BJ (cell line): ENCODE data around the gene AGPAT2. TPM values are rescaled to one million over a fixed set of nuclear protein-coding genes. Genes with fewer than 3 reads are reported as not detected.
A peak's percentile ranks its signal among the peaks of the same experiment; 100 is the strongest.
"Not testable (repeated sequence)": the region's sequence is repeated elsewhere in the genome, so short reads cannot be mapped to it uniquely, and the experiment has no call there.

ENCODE experiments used
- CTCF ChIA-PET: fragments of 350-600 bp; formaldehyde crosslinking; extraction: SDS; loops from one replicate; lab custom pipeline; 2021; ENCODE audit warnings: antibody characterized with exemption, inconsistent platforms; lab: Yijun Ruan, JAX
- POLR2A ChIA-PET: fragments of 300-600 bp; sonication (Branson Sonifier 250); formaldehyde crosslinking; extraction: SDS; loops from one replicate; lab custom pipeline; 2021; ENCODE audit warnings: antibody characterized with exemption; lab: Charles Lee
- DNase-seq: peaks from one replicate; pipeline ENCODE4 v3.0.0-alpha.2; 2011; ENCODE audit warnings: low read depth
- H3K27me3 ChIP-seq: 2 replicates; pipeline ENCODE4 v1.6.0; 2011; ENCODE audit warnings: low read length; ENCODE audit not compliant: control insufficient read depth, insufficient read depth
- H3K36me3 ChIP-seq: 2 replicates; pipeline ENCODE4 v1.5.1; 2011; ENCODE audit warnings: low read length; ENCODE audit not compliant: control insufficient read depth, insufficient read depth
- H3K4me3 ChIP-seq: 2 replicates; pipeline ENCODE4 v1.5.1; 2011; ENCODE audit warnings: low read depth, mild to moderate bottlenecking, control low read depth, low read length
- CTCF ChIP-seq: IDR thresholded peaks from 2 replicates; pipeline ENCODE4 v1.5.1; 2011; ENCODE audit warnings: low read depth, mild to moderate bottlenecking, control low read depth, inconsistent platforms, low read length, moderate library complexity; ENCODE audit not compliant: insufficient read depth
- polyA plus RNA-seq: library from polyadenylated mRNA; depleted of rRNA; stranded (reverse); fragments of >200 nt; gene quantifications from 2 replicates; pipeline ENCODE4 v1.2.3, GENCODE V29; 2011

AGPAT2 gene
- polyA plus RNA-seq, 1 experiment = 68.3 TPM

- peaks cover 26% of the 10 kb centered on the region for H3K27me3 ChIP-seq
- H3K36me3 ChIP-seq = no peaks in the 10 kb centered on the region
- CTCF ChIA-PET = interaction anchor here (1.1 to 3.1 kb wide), 9 partner anchors 9 to 155 kb away, joined by 3 to 12 read pairs (median 6); no protein-coding TSS in a partner anchor
- no peak for DNase-seq
- no peak for TF ChIP-seq CTCF
- POLR2A ChIA-PET = no interaction called here
- H3K4me3 ChIP-seq = no peak overlapping the region
Observed at GRCh38 chr9:136640171-136641111, 46.8 kb downstream of the AGPAT2 start.

GRCh38 chr9:136634904-136635303 is 52.4 kb downstream of the AGPAT2 start:
- Histone ChIP-seq H3K36me3 (no peaks in the 10 kb centered on the region), H3K27me3 (peaks cover 2% of the 10 kb centered on the region; the same call in 1 of the 2 replicates), H3K4me3 (no peak overlapping the region)
- ChIA-PET CTCF (interaction anchor here (1.1 to 6.4 kb wide), 2 partner anchors 9 to 148 kb away, joined by 5 to 89 read pairs; no protein-coding TSS in a partner anchor), POLR2A (interaction anchor here (0.6 kb wide), 1 partner anchor 77 kb away, joined by 18 read pairs; no protein-coding TSS in a partner anchor)
- no peak for TF ChIP-seq CTCF
- no peak for DNase-seq

GRCh38 chr9:136632491-136633106 is 54.7 kb downstream of the AGPAT2 start:
- CTCF ChIA-PET = interaction anchor here (1.0 to 6.4 kb wide), 5 partner anchors 15 to 146 kb away, joined by 3 to 123 read pairs (median 9); no protein-coding TSS in a partner anchor
- H3K27me3 ChIP-seq, DNase-seq, POLR2A ChIA-PET, H3K36me3 ChIP-seq, H3K4me3 ChIP-seq: not testable (repeated sequence)

- CTCF ChIA-PET = interaction anchor here (0.6 to 1.4 kb wide), 15 partner anchors 8 to 145 kb away, joined by 3 to 123 read pairs (median 4); no protein-coding TSS in a partner anchor
- POLR2A ChIA-PET, H3K36me3 ChIP-seq: not testable (repeated sequence)
Observed at GRCh38 chr9:136632072-136632471, 55.2 kb downstream of the AGPAT2 start.

GRCh38 chr9:136631038-136632000 is 55.9 kb downstream of the AGPAT2 start:
- peak; percentile 86 for TF ChIP-seq CTCF
- H3K36me3 ChIP-seq = no peaks in the 10 kb centered on the region
- no peaks in the 10 kb centered on the region for H3K27me3 ChIP-seq
- no peak overlapping the region for H3K4me3 ChIP-seq
- DNase-seq = no peak
- CTCF ChIA-PET = interaction anchor here (0.6 to 1.4 kb wide), 15 partner anchors 9 to 144 kb away, joined by 3 to 123 read pairs (median 4); no protein-coding TSS in a partner anchor
- POLR2A ChIA-PET = no interaction called here

More at GRCh38 chr9:136632072-136632471, 55.2 kb downstream of the AGPAT2 start:
- H3K4me3 ChIP-seq, DNase-seq, H3K27me3 ChIP-seq: not testable (repeated sequence)
